ENCODE measurements around the gene CARNS1.
A peak's percentile ranks its signal among the peaks of the same experiment; 100 is the strongest.
"Not testable (repeated sequence)": the region's sequence is repeated elsewhere in the genome, so short reads cannot be mapped to it uniquely, and the experiment has no call there.

The CARNS1 gene

GRCh38 chr11:67465530-67465929 lies 50.1 kb downstream of the CARNS1 start:
- DNase-seq (ENCODE audit: low read depth in 3 of 3) = not testable (repeated sequence)

GRCh38 chr11:67466367-67466766 lies 50.9 kb downstream of the CARNS1 start:
- no peak for DNase-seq (ENCODE audit: low read depth in 3 of 3)

GRCh38 chr11:67466962-67467771 lies 51.7 kb downstream of the CARNS1 start:
- no peak for DNase-seq (ENCODE audit: low read depth in 3 of 3)

GRCh38 chr11:67468056-67468455 lies 52.6 kb downstream of the CARNS1 start:
- no peak for DNase-seq (ENCODE audit: low read depth in 3 of 3)

- DNase-seq (ENCODE audit: low read depth in 3 of 3) = no peak
Measured at GRCh38 chr11:67468456-67468758, 52.9 kb downstream of the CARNS1 start.

- DNase-seq (ENCODE audit: low read depth in 3 of 3) = peak; percentile 89 to 93 (median 91)
Measured at GRCh38 chr11:67468759-67469507, 53.5 kb downstream of the CARNS1 start, which contains the start of gene TMEM134. Gene TMEM134 (minus strand): TSS chr11:67469251. CDS start chr11:67469192, 59 bp downstream.

GRCh38 chr11:67469508-67469811 lies 54.0 kb downstream of the CARNS1 start:
- DNase-seq (ENCODE audit: low read depth in 3 of 3) = no peak

GRCh38 chr11:67470337-67471002 lies 55.0 kb downstream of the CARNS1 start:
- DNase-seq (ENCODE audit: low read depth in 3 of 3) = no peak

GRCh38 chr11:67472882-67473281 lies 57.4 kb downstream of the CARNS1 start:
- no peak for DNase-seq (ENCODE audit: low read depth in 3 of 3)
